Panc1 (cell line): ENCODE measurements around the gene NUP93. TPM values are rescaled to one million over a fixed set of nuclear protein-coding genes. Genes with fewer than 3 reads are reported as not detected.

Experiments
- ATAC-seq: fragments of 200-7000 bp; cut with Tn5 transposase; 2 replicates; pipeline ENCODE4 v1.9.1; 2020; ENCODE audit warnings: mild to moderate bottlenecking, moderate library complexity
- BruUV-seq: library from RNA; stranded (reverse); fragments of 400-500 nt; replicated peaks from 2 replicates; lab custom pipeline; 2021; lab: Mats Ljungman, UMichigan
- CTCF ChIA-PET: fragments of 300-600 bp; sonication (Branson Sonifier 250); formaldehyde crosslinking; loops from one replicate; lab custom pipeline; 2022; ENCODE audit warnings: antibody characterized with exemption; lab: Charles Lee
- POLR2A ChIA-PET: fragments of 300-600 bp; sonication (Branson Sonifier 250); formaldehyde crosslinking; loops from one replicate; lab custom pipeline; 2022; ENCODE audit warnings: antibody characterized with exemption; lab: Charles Lee
- DNase-seq: peaks from one replicate; pipeline ENCODE4 v3.0.0-alpha.2; 2010; ENCODE audit warnings: low read depth, low spot score
- H3K27ac ChIP-seq: 2 replicates; pipeline ENCODE4 v1.5.1; 2011; ENCODE audit warnings: mild to moderate bottlenecking, low read length, inconsistent platforms
- H3K27me3 ChIP-seq: fragments of 200-500 bp; sonication (Bioruptor generic); 2 replicates; pipeline ENCODE4 v1.6.0; 2014; ENCODE audit warnings: low read length, inconsistent platforms; ENCODE audit not compliant: control insufficient read depth, insufficient read depth
- H3K36me3 ChIP-seq: fragments of 200-500 bp; sonication (Bioruptor generic); 2 replicates; pipeline ENCODE4 v1.5.1; 2014; ENCODE audit warnings: inconsistent platforms, mild to moderate bottlenecking, low read length, moderate library complexity; ENCODE audit not compliant: control insufficient read depth, insufficient read depth
- H3K4me1 ChIP-seq: 2 replicates; pipeline ENCODE4 v1.5.1; 2011; ENCODE audit warnings: inconsistent platforms, mild to moderate bottlenecking, low read length, moderate library complexity; ENCODE audit not compliant: control insufficient read depth, insufficient read depth
- H3K4me3 ChIP-seq, 2 experiments: 2 replicates each; pipeline ENCODE4 v1.5.1; 2011 to 2012; ENCODE audit warnings: low read depth in 2 of 2, low read length in 2 of 2, mild to moderate bottlenecking in 2 of 2, inconsistent platforms in 1 of 2, moderate library complexity in 1 of 2
- H3K9me3 ChIP-seq: fragments of 200-500 bp; sonication (Bioruptor generic); 2 replicates; pipeline ENCODE4 v1.5.1; 2014; ENCODE audit warnings: low read depth, mild to moderate bottlenecking, inconsistent platforms, low read length, moderate library complexity; ENCODE audit not compliant: control insufficient read depth, insufficient read depth
- CTCF ChIP-seq: fragments of 450-650 bp; IDR thresholded peaks from 2 replicates; pipeline ENCODE4 v1.5.1; 2017; ENCODE audit warnings: mild to moderate bottlenecking
- POLR2AphosphoS5 ChIP-seq: IDR thresholded peaks from 2 replicates; pipeline ENCODE4 v1.6.1; 2012; ENCODE audit warnings: mild to moderate bottlenecking, low read depth, low read length, moderate library complexity
- REST ChIP-seq, 2 experiments: IDR thresholded peaks; 2 replicates each; pipeline ENCODE4 v1.6.1; 2011 to 2012; ENCODE audit warnings: low read depth in 2 of 2, control low read depth in 1 of 2, low read length in 1 of 2, mild to moderate bottlenecking in 1 of 2, moderate library complexity in 1 of 2; ENCODE audit not compliant: insufficient read depth in 1 of 2
- SIN3A ChIP-seq: IDR thresholded peaks from 2 replicates; pipeline ENCODE4 v1.6.1; 2012; ENCODE audit warnings: low read depth, mild to moderate bottlenecking, low read length, moderate library complexity, borderline replicate concordance; ENCODE audit not compliant: insufficient read depth
- TCF7L2 ChIP-seq: IDR thresholded peaks from 2 replicates; pipeline ENCODE4 v1.6.1; 2011; ENCODE audit warnings: mild to moderate bottlenecking, low read depth, low read length, inconsistent platforms
- in situ Hi-C: cut with HindIII; loops from 2 replicates; pipeline ENCODE4 v1.10.0; 2016; ENCODE audit warnings: low sequenced_read_pairs, low pct_unique_long_range_greater_than_20kb
- intact Hi-C: fragments of 100-400 bp; cut with micrococcal nuclease; formaldehyde crosslinking; loops from one replicate; pipeline ENCODE4 v1.10.0; 2022; ENCODE audit not compliant: unreplicated experiment
- total RNA-seq: library from RNA; stranded (reverse); gene quantifications from one replicate; pipeline ENCODE4 v1.2.1, GENCODE V29; 2021; ENCODE audit not compliant: unreplicated experiment

NUP93 gene
- total RNA-seq, 1 experiment from 2014 or later, result 88.5 TPM

DNA sequence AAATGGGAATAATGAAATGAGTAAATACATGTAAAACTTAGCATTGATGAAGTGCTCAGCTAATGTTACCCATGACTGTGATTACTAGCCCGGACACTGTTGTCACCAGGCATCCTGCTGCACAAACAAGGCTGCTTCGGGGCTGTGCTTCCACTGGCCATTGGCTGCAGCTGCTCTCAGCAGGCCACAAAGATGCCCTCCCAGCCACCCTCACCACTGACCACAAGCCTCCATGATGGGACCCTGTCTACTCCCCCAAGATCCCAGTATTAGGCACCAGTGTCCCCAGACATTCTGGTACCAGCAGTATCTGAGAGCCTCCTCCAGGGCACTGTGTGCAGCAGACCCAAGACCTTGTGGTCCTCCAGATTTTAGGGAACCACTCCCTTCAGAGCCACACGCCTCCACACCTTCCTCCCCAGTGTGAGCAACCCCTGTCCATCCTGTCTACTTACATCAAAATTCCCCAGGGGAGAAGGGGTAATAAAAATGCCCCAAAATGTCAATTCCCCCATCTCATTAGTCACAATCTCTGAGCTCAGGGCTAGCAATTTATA, 19.7 kb upstream of the NUP93 start:
- DNase-seq, result no peak
- Histone ChIP-seq H3K27me3 (no peaks in the 10 kb centered on the region), H3K4me1 (peaks cover 13% of the 10 kb centered on the region; the same call in 1 of the 2 replicates), H3K36me3 (no peaks in the 10 kb centered on the region), H3K4me3 (no peak overlapping the region), H3K27ac (no peak overlapping the region), H3K9me3 (no peaks in the 10 kb centered on the region)
- in situ Hi-C loops, result no loop called here
- ChIA-PET POLR2A (no interaction called here), CTCF (no interaction called here)
- no peak for ATAC-seq
- TF ChIP-seq SIN3A (no peak), POLR2AphosphoS5 (no peak), TCF7L2 (no peak), CTCF (no peak), REST (IDR thresholded peaks at IDR 0.05; ENCODE audit: insufficient read depth in 1 of 2, low read depth in 2 of 2, low read length in 1 of 2) (no peak)
- intact Hi-C loops, result no loop called here
- no TSS peak for BruUV-seq

DNA sequence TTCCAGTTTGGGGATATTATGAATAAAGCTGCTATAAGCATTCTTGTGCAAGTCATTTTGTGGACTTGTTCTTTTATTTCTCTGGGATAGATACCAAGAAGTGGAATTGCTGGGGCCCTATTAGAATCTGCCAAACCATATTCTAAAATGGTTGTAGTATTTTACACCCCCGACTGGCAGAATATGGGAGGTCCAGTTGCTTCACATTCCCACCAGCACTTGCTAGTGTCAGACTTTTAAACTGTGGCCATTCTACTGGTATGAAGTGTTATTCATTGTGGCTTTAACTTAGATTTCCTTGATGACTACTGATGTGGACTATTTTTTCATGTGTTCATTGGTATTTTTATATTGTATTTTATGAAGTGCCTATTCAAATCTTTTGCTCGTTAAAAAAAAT, 18.1 kb upstream of the NUP93 start:
- intact Hi-C loops (no loop called here), in situ Hi-C loops (no loop called here)
- TF ChIP-seq TCF7L2 (no peak), CTCF (no peak), SIN3A (no peak), POLR2AphosphoS5 (no peak), REST (IDR thresholded peaks at IDR 0.05; ENCODE audit: insufficient read depth in 1 of 2, low read depth in 2 of 2, low read length in 1 of 2) (no peak)
- H3K36me3 ChIP-seq, result no peaks in the 10 kb centered on the region
- H3K27ac ChIP-seq, result no peak overlapping the region
- no TSS peak for BruUV-seq
- ATAC-seq, result no peak
- no peak for DNase-seq
- H3K9me3 ChIP-seq, result no peaks in the 10 kb centered on the region
- no peak overlapping the region for H3K4me3 ChIP-seq
- POLR2A ChIA-PET, result no interaction called here
- no peaks in the 10 kb centered on the region for H3K27me3 ChIP-seq
- CTCF ChIA-PET, result no interaction called here
- H3K4me1 ChIP-seq, result peaks cover 13% of the 10 kb centered on the region; the same call in 1 of the 2 replicates
